Heart right ventricle (tissue), 16 donors: Measurements from ENCODE around the gene MYH7. TPM values are rescaled to one million over a fixed set of nuclear protein-coding genes. Genes with fewer than 3 reads are reported as not detected.
"Not testable (repeated sequence)": the region's sequence is repeated elsewhere in the genome, so short reads cannot be mapped to it uniquely, and the experiment has no call there.

ENCODE experiments used
- ATAC-seq, 8 donors: fragments of 200-7000 bp; cut with Tn5 transposase; one replicate each; pipeline ENCODE4 v1.9.1; 2020; ENCODE audit warnings: mild to moderate bottlenecking in 8 of 8, moderate library complexity in 8 of 8, moderate number of reproducible peaks in 1 of 8
- DNase-seq, 2 donors: peaks; one replicate each; pipeline ENCODE4 v3.0.0-alpha.2; 2020
- H3K27ac ChIP-seq, 10 donors: fragments of 200-600 bp; sonication (generic) in 2 of 10; one replicate each; pipeline versions ENCODE4 v1.5.0 to v1.8.0; 2020 to 2022; ENCODE audit warnings: mild to moderate bottlenecking in 3 of 10
- H3K27me3 ChIP-seq, 7 donors: fragments of 200-600 bp; one replicate each; pipeline ENCODE4 v1.8.0; 2021 to 2022; ENCODE audit warnings: mild to moderate bottlenecking in 2 of 7
- H3K36me3 ChIP-seq, 9 donors: fragments of 200-600 bp; sonication (generic) in 1 of 9; one replicate each; pipeline versions ENCODE4 v1.5.0 to v1.8.0; 2020 to 2022; ENCODE audit warnings: mild to moderate bottlenecking in 2 of 9
- H3K4me1 ChIP-seq, 9 donors: fragments of 200-600 bp; sonication (generic) in 1 of 9; one replicate each; pipeline versions ENCODE4 v1.5.0 to v1.8.0; 2020 to 2022; ENCODE audit warnings: mild to moderate bottlenecking in 4 of 9
- H3K4me3 ChIP-seq, 10 donors: fragments of 200-600 bp; sonication (generic) in 2 of 10; one replicate each; pipeline versions ENCODE4 v1.5.0 to v1.8.0; 2020 to 2022; ENCODE audit warnings: mild to moderate bottlenecking in 7 of 10, moderate library complexity in 2 of 10
- H3K9me3 ChIP-seq, 11 donors: fragments of 200-600 bp in 10 of 11; sonication (generic) in 2 of 11; one replicate each; pipeline versions ENCODE4 v1.5.0 to v1.8.0; 2013 to 2022; ENCODE audit warnings: mild to moderate bottlenecking in 2 of 11, control low read depth in 1 of 11, moderate library complexity in 1 of 11
- CTCF ChIP-seq, 9 donors: fragments of 200-600 bp; sonication (generic) in 2 of 9; IDR thresholded peaks; one replicate each; pipeline versions ENCODE4 v1.5.0 to v1.8.0; 2021 to 2022; ENCODE audit warnings: antibody characterized with exemption in 9 of 9, mild to moderate bottlenecking in 5 of 9, moderate library complexity in 1 of 9
- WGBS, 2 donors: extraction: QIAGEN DNeasy Blood & Tissue Kit; methylation state at CpG; one replicate each; pipeline ENCODE4 v1.1.7; 2013; ENCODE audit warnings: inconsistent platforms in 1 of 2; 5-methylcytosine and 5-hydroxymethylcytosine counted together
- intact Hi-C, 10 donors: fragments of 100-400 bp; cut with DNase I; formaldehyde crosslinking; loops; one replicate each; pipeline versions ENCODE4 v1.11.1 to v1.14.2; 2022
- polyA plus RNA-seq, 2 donors: library from polyadenylated mRNA; stranded (reverse); fragments of 200-250 nt; gene quantifications; one replicate each; pipeline ENCODE4 v1.2.3, GENCODE V29; 2013
- total RNA-seq, 10 donors: library from RNA; stranded (reverse); fragmentation: NEBNext Ultra II Directional in 3 of 10; extraction: Animal tissue kit (Norgen Biotek cat#: 25700) in 3 of 10; gene quantifications; one replicate each; pipeline versions ENCODE4 v1.2.1 to v1.2.4, GENCODE V29; 2021 to 2023
- donor health status: Arrhythmogenic right ventricular cardiomyopathy.
- donor health status: ischemic (EF 13 %, LVEDD 7.1; RV severe dilation, severe dysfunction).
- donor health status: healthy with polysubstance abuse.
- donor health status: DM: no; HTN: yes; CAD: no.
- donor health status: DM: no; HTN: no; CAD: no.
- donor health status: ischemic (EF 25% LVEDD 6.9; RV normal size, moderate dysfunction).
- donor health status: ischemic (EF 25% LVEDD 5.7; RV mildly dilated, moderate dysfunction).
- donor health status: healthy.
- donor health status: DM: yes; HTN: yes; CAD: no.
- donor health status: Ischemic cardiomyopathy.
- donor health status: ischemic (EF 35%, LVEDD 5.7; RV mildly dilated, moderate dysfunction).
- donor health status: nonischemic (EF 11% LVEDD 7.7; RV severe dilation, severe dysfunction).
- donor health status: DM: yes; HTN: yes; CAD: no.
- donor health status: PGD.
- donor health status: ischemic (EF 29% LVEDD 5.4; RV normal size, mild dysfunction).
- donor health status: nonischemic (EF 23%, LVEDD 6.1; RV moderate dilation, normal function).

The MYH7 gene
- total and polyA plus RNA-seq, 12 donors = 641 to 22,607 (median 18,940) TPM

GRCh38 chr14:23421594-23421993 lies 13.9 kb downstream of the MYH7 start:
- no peak for TF ChIP-seq CTCF (IDR thresholded peaks at IDR 0.05)

GRCh38 chr14:23419646-23420045 lies 15.8 kb downstream of the MYH7 start:
- ATAC-seq = peak in 2 of 8 donors; percentile 1 to 9
- Histone ChIP-seq H3K4me3 (peak overlapping the region in 3 of 10 donors; percentile 19 to 24 (median 22)), H3K27ac (peak overlapping the region in 6 of 10 donors; percentile 40 to 72 (median 55)), H3K4me1 (peaks cover 0 to 47% (median 0%) of the 10 kb centered on the region in 9 donors), H3K36me3 (peaks cover 0 to 93% (median 3%) of the 10 kb centered on the region in 9 donors)
- DNase-seq, H3K9me3 ChIP-seq, intact Hi-C loops, H3K27me3 ChIP-seq: not testable (repeated sequence)
- WGBS, 2 donors = 26 to 42% methylated on average over 1 to 3 of the region's 17 CpGs

More at GRCh38 chr14:23421594-23421993, 13.9 kb downstream of the MYH7 start:
- Histone ChIP-seq H3K4me3 (peak overlapping the region in 2 of 10 donors; percentile 11 to 20), H3K9me3 (no peaks in the 10 kb centered on the region), H3K36me3 (peaks cover 0 to 74% (median 5%) of the 10 kb centered on the region in 9 donors), H3K27ac (peak overlapping the region in 6 of 10 donors; percentile 9 to 56 (median 42)), H3K4me1 (peaks cover 0 to 39% (median 0%) of the 10 kb centered on the region in 9 donors), H3K27me3 (no peaks in the 10 kb centered on the region)
- intact Hi-C loops = no loop called here
- DNase-seq (no peak), ATAC-seq (no peak)

- DNase-seq = no peak
- Histone ChIP-seq H3K9me3 (no peaks in the 10 kb centered on the region), H3K4me1 (peaks cover 0 to 54% (median 0%) of the 10 kb centered on the region in 9 donors), H3K27ac (peak overlapping the region in 9 of 10 donors; percentile 16 to 72 (median 48)), H3K4me3 (peak overlapping the region in 4 of 10 donors; percentile 12 to 24 (median 20)), H3K27me3 (no peaks in the 10 kb centered on the region), H3K36me3 (peaks cover 0 to 96% (median 3%) of the 10 kb centered on the region in 9 donors)
- ATAC-seq = peak in 4 of 8 donors; percentile 0 to 1 (median 0)
- TF ChIP-seq CTCF (IDR thresholded peaks at IDR 0.05) = no peak
- WGBS, 2 donors = 46 to 68% methylated on average over 21 of the region's 21 CpGs
- intact Hi-C loops = no loop called here
These were observed 17.4 kb downstream of the MYH7 start for GRCh38 chr14:23418021-23418420.

- peak in 3 of 8 donors; percentile 1 to 3 (median 1) for ATAC-seq
- 43 to 57% methylated on average over 12 of the region's 12 CpGs for WGBS, 2 donors
- peak overlapping the region in 1 of 10 donors; percentile 11 for H3K4me3 ChIP-seq
- peaks cover 0 to 96% (median 3%) of the 10 kb centered on the region in 9 donors for H3K36me3 ChIP-seq
- H3K9me3 ChIP-seq, H3K27me3 ChIP-seq, intact Hi-C loops, DNase-seq: not testable (repeated sequence)
- peak overlapping the region in 5 of 10 donors; percentile 21 to 72 (median 55) for H3K27ac ChIP-seq
- H3K4me1 ChIP-seq = peaks cover 0 to 47% (median 0%) of the 10 kb centered on the region in 9 donors
These were observed 18.2 kb downstream of the MYH7 start for GRCh38 chr14:23417269-23417668.

- WGBS, 2 donors = 55 to 63% methylated on average over 11 of the region's 11 CpGs
- intact Hi-C loops = no loop called here
- Histone ChIP-seq H3K4me3 (peak overlapping the region in 1 of 10 donors; percentile 11), H3K36me3 (peaks cover 0 to 95% (median 3%) of the 10 kb centered on the region in 9 donors), H3K9me3 (no peaks in the 10 kb centered on the region), H3K4me1 (peaks cover 0 to 43% (median 0%) of the 10 kb centered on the region in 9 donors), H3K27ac (peak overlapping the region in 3 of 10 donors; percentile 55 to 72 (median 58)), H3K27me3 (no peaks in the 10 kb centered on the region)
- DNase-seq = no peak
- ATAC-seq = peak in 2 of 8 donors; percentile 3 to 6
- TF ChIP-seq CTCF (IDR thresholded peaks at IDR 0.05) = no peak
These were observed 18.7 kb downstream of the MYH7 start for GRCh38 chr14:23416801-23417200.
